Measurements from ENCODE around the gene PDCD1. TPM values are rescaled to one million over a fixed set of nuclear protein-coding genes. Genes with fewer than 3 reads are reported as not detected.

The PDCD1 gene
- total RNA-seq, 1 experiment from 2014 or later = not detected

DNA sequence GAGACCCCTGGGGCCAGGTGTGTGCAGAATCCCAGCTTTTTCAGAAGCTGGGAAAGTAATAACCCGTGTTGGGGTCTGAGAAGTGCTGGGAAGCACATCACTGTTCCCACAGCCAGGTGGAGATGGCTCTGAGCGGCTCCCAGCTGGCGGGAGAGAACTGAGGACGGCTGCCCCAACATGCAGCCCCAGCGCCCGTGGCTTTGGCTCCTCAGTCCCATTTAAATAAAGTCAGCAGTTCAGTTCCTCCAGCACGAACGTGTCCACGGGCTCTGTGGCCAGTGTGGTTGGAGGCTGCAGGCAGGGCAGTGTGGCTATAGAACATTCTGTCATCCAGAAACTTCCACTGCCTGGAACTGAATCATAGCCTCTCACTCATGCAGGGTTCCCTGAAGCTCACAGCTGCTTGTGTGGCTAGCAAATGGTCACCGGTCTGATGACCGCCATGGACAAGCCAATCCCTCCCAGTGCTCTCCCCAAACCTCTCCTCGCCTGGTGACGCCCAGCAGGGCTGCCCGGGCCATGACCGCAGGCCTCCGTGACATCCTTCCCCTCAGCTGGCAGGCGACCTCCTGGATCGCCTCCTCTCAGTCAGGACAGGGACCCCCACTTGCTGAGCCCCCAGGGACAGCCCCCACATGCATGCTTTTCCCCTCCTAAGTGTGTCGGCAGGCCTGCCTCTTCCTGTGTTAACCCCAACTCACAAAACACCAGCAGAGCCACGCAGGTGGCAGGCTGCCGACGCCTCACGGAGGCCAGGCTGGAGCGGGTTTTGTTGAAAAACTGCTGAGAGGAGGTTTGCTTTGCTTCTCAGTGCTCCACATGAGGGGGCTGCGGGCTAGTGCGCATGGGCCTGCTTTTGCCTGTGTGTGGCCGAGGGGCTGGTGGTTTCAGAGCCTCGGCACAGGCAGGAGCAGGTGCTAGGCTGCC lies 12.2 kb upstream of the PDCD1 start:
- H3K4me2 ChIP-seq (ENCODE audit: low read depth, low read length, poor library complexity, severe bottlenecking) = no peak overlapping the region
- H3K27me3 ChIP-seq (ENCODE audit: low read length) = no peaks in the 10 kb centered on the region
- no peaks in the 10 kb centered on the region for H3K4me1 ChIP-seq (ENCODE audit: low read length)
- no peaks in the 10 kb centered on the region for H3K79me2 ChIP-seq (ENCODE audit: low read length)
- H3K36me3 ChIP-seq (ENCODE audit: insufficient read depth, low read length) = no peaks in the 10 kb centered on the region
- H2AFZ ChIP-seq (ENCODE audit: low read length) = no peak overlapping the region
- no peak for DNase-seq
- no peaks in the 10 kb centered on the region for H3K9me2 ChIP-seq (replicated peaks; ENCODE audit: insufficient read depth, low read length)
- no peaks in the 10 kb centered on the region for H4K20me1 ChIP-seq (ENCODE audit: insufficient read depth, low read depth, low read length)
- no peak overlapping the region for H3K27ac ChIP-seq (ENCODE audit: low read length)
- no peaks in the 10 kb centered on the region for H3K9me3 ChIP-seq (ENCODE audit: low read length)
- H3K9ac ChIP-seq (ENCODE audit: low read length) = no peak overlapping the region
- no peak overlapping the region for H3K4me3 ChIP-seq (ENCODE audit: low read length)

DNA sequence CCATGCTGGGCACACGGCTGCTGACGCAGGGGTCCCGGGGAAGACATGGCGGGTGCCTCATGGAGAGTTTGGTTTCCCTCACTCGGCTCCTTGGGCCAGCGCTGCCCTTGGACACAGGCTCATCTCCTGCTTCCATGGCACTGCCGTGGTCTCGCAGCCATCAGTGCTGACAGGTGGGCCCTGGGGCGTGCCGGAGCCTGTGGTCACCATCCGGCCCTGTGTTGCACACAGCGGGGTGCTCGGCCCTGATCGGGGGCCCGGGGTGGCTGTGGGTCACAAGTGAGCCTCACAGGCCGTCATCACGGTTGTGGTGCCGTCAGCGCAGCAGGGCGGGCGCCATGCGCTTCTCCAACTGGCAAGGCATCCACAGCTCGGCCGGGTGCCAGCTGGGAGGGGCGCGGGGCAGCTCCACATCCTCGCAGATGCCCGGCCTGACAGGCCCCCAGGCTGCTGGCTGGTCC lies 11.4 kb upstream of the PDCD1 start:
- H3K9me3 ChIP-seq (ENCODE audit: low read length) = no peaks in the 10 kb centered on the region
- no peaks in the 10 kb centered on the region for H3K4me1 ChIP-seq (ENCODE audit: low read length)

DNA sequence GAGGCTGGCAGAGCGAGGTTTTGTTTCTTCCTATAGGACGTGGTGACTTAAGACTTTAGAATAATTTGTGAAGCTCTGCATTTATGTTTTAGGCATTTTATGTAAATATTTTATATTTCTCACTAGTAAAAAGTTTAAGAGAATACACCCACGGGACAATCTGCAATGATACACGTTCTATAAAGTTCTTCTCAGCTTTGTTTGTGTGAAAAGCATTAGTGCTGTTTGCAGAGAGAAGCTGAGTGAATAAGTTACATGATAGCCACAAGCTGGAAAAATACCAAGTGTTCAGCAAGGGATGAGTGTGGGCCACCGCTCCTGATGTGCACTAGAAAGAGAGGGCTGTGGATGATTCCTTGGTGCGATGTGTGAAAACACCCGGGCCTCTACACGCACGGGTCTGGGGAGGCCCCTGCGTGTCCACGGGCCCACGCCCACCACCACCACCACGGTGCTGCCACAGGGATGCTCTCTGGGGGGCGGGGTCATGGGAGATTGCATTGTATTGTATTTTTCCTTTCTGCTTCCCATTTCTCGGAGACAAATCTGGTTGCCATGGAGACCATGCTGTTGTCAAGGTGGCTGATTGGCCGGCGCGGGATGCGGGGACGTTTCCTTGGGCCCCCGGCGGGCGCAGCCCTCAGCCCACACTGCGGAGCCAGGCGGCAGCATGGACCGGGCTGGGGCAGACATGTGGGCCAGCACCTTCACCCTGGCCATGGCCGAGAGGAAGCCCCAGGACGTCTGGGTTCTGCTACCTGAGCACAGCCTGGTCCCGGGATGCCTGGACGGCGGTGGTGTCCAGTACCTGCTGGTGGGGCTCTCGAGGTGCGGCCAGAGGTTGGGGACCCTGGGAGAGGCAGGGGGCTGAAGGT lies 10.6 kb upstream of the PDCD1 start, which contains the start of gene RTP5:
Gene RTP5 (plus strand): TSS at position 643 of the 875 bp plus-strand sequence. CDS start 28 bp downstream, at position 671.
- H4K20me1 ChIP-seq (ENCODE audit: insufficient read depth, low read depth, low read length) = no peaks in the 10 kb centered on the region
- no peaks in the 10 kb centered on the region for H3K4me1 ChIP-seq (ENCODE audit: low read length)
- no peaks in the 10 kb centered on the region for H3K27me3 ChIP-seq (ENCODE audit: low read length)
- no peak within 1 kb of the TSS for H2AFZ ChIP-seq (ENCODE audit: low read length)
- H3K4me2 ChIP-seq (ENCODE audit: low read depth, low read length, poor library complexity, severe bottlenecking) = no peak within 1 kb of the TSS
- H3K27ac ChIP-seq (ENCODE audit: low read length) = no peak within 1 kb of the TSS
- H3K36me3 ChIP-seq (ENCODE audit: insufficient read depth, low read length) = no peaks in the 10 kb centered on the region
- no peaks in the 10 kb centered on the region for H3K79me2 ChIP-seq (ENCODE audit: low read length)
- DNase-seq = no peak
- peaks cover 4% of the 10 kb centered on the region; the same call in 1 of the 2 replicates for H3K9me3 ChIP-seq (ENCODE audit: low read length)
- H3K9ac ChIP-seq (ENCODE audit: low read length) = no peak within 1 kb of the TSS
- H3K9me2 ChIP-seq (replicated peaks; ENCODE audit: insufficient read depth, low read length) = no peaks in the 10 kb centered on the region
- H3K4me3 ChIP-seq (ENCODE audit: low read length) = no peak within 1 kb of the TSS

More for the DNA sequence above, 11.4 kb upstream of the PDCD1 start:
- Histone ChIP-seq H2AFZ (ENCODE audit: low read length) (no peak overlapping the region), H3K4me2 (ENCODE audit: low read depth, low read length, poor library complexity, severe bottlenecking) (no peak overlapping the region), H3K79me2 (ENCODE audit: low read length) (no peaks in the 10 kb centered on the region), H3K4me3 (ENCODE audit: low read length) (no peak overlapping the region), H3K9ac (ENCODE audit: low read length) (no peak overlapping the region), H4K20me1 (ENCODE audit: insufficient read depth, low read depth, low read length) (no peaks in the 10 kb centered on the region), H3K27me3 (ENCODE audit: low read length) (no peaks in the 10 kb centered on the region), H3K27ac (ENCODE audit: low read length) (no peak overlapping the region), H3K36me3 (ENCODE audit: insufficient read depth, low read length) (no peaks in the 10 kb centered on the region), H3K9me2 (replicated peaks; ENCODE audit: insufficient read depth, low read length) (no peaks in the 10 kb centered on the region)
- DNase-seq = no peak

DNA sequence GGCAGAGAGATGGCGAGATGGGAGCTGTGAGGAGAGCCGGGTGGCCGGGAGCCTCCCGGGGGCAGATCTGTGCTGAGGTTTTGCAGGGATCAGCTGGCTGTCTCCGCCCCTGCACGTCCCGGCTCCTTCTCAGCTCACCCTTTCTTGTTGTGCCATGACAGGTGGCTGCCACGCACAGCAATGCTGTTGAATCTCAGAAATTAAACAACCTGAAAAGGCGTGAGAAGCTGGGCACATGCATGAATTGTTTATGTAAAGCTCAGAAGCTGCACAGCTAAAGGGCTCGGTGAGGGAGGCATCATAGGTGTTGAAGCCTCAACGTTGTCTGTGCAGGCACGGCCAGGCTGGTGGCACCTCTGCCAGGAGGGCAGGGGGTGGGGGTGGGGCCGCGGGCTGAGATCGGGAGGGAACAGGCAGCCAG lies 10.0 kb upstream of the PDCD1 start:
- H3K4me3 ChIP-seq (ENCODE audit: low read length) = no peak overlapping the region
- no peaks in the 10 kb centered on the region for H3K4me1 ChIP-seq (ENCODE audit: low read length)
- no peak overlapping the region for H3K9ac ChIP-seq (ENCODE audit: low read length)
- H3K9me3 ChIP-seq (ENCODE audit: low read length) = peaks cover 6% of the 10 kb centered on the region; the same call in 1 of the 2 replicates
- no peak overlapping the region for H3K27ac ChIP-seq (ENCODE audit: low read length)
- no peak for DNase-seq
- no peaks in the 10 kb centered on the region for H3K79me2 ChIP-seq (ENCODE audit: low read length)
- H3K27me3 ChIP-seq (ENCODE audit: low read length) = no peaks in the 10 kb centered on the region
- no peak overlapping the region for H3K4me2 ChIP-seq (ENCODE audit: low read depth, low read length, poor library complexity, severe bottlenecking)
- no peaks in the 10 kb centered on the region for H3K36me3 ChIP-seq (ENCODE audit: insufficient read depth, low read length)
- H4K20me1 ChIP-seq (ENCODE audit: insufficient read depth, low read depth, low read length) = no peaks in the 10 kb centered on the region
- no peaks in the 10 kb centered on the region for H3K9me2 ChIP-seq (replicated peaks; ENCODE audit: insufficient read depth, low read length)
- no peak overlapping the region for H2AFZ ChIP-seq (ENCODE audit: low read length)

DNA sequence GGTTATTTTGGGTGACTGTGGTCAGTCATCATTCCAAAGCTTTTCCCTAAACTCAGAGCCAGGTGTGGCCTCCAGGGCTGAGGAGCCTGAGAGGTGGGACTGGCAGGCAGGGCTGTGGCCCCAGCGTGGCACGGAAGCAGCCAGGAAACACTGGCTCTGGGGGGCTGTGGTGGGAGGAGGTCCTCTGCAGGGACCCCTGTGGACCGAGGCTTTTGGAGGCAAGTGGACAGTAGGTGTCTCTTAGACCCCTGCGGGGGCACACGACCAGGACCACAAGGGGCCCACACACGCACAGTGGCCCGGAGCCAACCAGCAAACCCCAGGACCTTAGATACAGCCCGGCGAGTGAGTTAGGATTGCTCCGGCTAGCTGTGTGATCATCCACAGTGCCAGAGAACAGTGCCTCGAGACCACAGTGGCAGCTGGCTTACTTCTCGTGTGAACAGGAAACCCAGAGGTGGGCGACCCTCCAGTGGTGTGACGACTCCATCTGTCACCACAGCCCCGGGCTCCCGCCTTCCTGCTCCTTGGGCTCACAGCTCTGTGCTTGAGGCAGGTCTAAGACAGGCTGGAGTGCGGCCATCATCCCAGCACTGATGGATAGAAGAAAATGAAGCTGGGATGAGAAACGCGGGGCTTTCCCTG lies 9.2 kb upstream of the PDCD1 start:
- Histone ChIP-seq H3K27ac (ENCODE audit: low read length) (no peak overlapping the region), H3K4me1 (ENCODE audit: low read length) (no peaks in the 10 kb centered on the region), H3K4me3 (ENCODE audit: low read length) (no peak overlapping the region)

DNA sequence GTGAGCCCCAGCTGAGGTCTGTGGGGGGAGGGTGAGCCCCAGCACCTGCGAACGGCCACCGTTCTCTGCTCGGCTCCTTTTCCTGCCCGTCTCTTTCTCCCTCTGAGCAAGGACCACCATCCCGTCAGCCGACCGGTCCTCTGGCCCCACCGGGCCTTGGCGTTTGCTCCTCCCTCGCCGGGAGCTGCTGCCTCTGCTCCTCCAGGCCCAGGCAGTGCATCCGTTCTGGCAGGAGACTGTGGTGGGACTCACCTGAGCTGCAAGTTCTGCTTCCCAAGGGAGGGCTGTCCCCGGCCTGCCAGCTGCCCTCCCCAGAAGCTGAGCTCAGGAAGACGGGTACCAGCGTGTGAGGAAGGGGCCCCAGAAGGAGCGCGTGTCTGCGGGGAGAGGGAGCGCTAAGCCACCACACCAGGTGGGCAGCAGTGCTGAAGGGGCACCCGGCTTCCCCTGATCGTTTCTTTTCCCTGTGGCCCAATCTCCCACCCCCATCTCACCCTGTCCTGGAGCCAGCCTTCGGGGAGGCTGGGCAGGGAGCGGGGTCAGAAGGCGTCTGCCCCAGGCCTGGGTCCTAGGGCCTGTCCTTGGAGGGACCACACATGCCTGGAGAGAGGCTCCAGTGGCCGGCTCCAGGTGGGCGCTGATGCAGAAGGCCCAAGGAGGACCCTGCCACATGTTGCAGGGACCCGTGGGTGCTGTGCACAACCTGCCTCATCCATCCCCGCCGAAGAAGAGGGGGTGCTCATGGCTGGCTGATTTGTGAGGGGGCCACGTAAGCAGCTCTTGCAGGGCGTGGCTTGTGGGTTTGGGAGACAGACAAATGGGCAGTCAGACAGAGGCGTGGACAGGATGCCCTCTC lies 8.3 kb upstream of the PDCD1 start:
- Histone ChIP-seq H3K9ac (ENCODE audit: low read length) (no peak overlapping the region), H2AFZ (ENCODE audit: low read length) (no peak overlapping the region), H3K9me2 (replicated peaks; ENCODE audit: insufficient read depth, low read length) (no peaks in the 10 kb centered on the region), H3K4me2 (ENCODE audit: low read depth, low read length, poor library complexity, severe bottlenecking) (no peak overlapping the region), H3K27ac (ENCODE audit: low read length) (no peak overlapping the region), H3K27me3 (ENCODE audit: low read length) (no peaks in the 10 kb centered on the region), H3K4me1 (ENCODE audit: low read length) (no peaks in the 10 kb centered on the region), H3K79me2 (ENCODE audit: low read length) (no peaks in the 10 kb centered on the region), H3K9me3 (ENCODE audit: low read length) (peaks cover 6% of the 10 kb centered on the region; the same call in 1 of the 2 replicates), H3K4me3 (ENCODE audit: low read length) (no peak overlapping the region), H3K36me3 (ENCODE audit: insufficient read depth, low read length) (no peaks in the 10 kb centered on the region), H4K20me1 (ENCODE audit: insufficient read depth, low read depth, low read length) (no peaks in the 10 kb centered on the region)
- DNase-seq = no peak

More for the DNA sequence above, 9.2 kb upstream of the PDCD1 start:
- Histone ChIP-seq H3K79me2 (ENCODE audit: low read length) (no peaks in the 10 kb centered on the region), H3K9me3 (ENCODE audit: low read length) (peaks cover 6% of the 10 kb centered on the region; the same call in 1 of the 2 replicates), H3K9me2 (replicated peaks; ENCODE audit: insufficient read depth, low read length) (no peaks in the 10 kb centered on the region), H3K27me3 (ENCODE audit: low read length) (no peaks in the 10 kb centered on the region), H3K9ac (ENCODE audit: low read length) (no peak overlapping the region), H3K4me2 (ENCODE audit: low read depth, low read length, poor library complexity, severe bottlenecking) (no peak overlapping the region), H2AFZ (ENCODE audit: low read length) (no peak overlapping the region), H4K20me1 (ENCODE audit: insufficient read depth, low read depth, low read length) (no peaks in the 10 kb centered on the region), H3K36me3 (ENCODE audit: insufficient read depth, low read length) (no peaks in the 10 kb centered on the region)
- DNase-seq = no peak

DNA sequence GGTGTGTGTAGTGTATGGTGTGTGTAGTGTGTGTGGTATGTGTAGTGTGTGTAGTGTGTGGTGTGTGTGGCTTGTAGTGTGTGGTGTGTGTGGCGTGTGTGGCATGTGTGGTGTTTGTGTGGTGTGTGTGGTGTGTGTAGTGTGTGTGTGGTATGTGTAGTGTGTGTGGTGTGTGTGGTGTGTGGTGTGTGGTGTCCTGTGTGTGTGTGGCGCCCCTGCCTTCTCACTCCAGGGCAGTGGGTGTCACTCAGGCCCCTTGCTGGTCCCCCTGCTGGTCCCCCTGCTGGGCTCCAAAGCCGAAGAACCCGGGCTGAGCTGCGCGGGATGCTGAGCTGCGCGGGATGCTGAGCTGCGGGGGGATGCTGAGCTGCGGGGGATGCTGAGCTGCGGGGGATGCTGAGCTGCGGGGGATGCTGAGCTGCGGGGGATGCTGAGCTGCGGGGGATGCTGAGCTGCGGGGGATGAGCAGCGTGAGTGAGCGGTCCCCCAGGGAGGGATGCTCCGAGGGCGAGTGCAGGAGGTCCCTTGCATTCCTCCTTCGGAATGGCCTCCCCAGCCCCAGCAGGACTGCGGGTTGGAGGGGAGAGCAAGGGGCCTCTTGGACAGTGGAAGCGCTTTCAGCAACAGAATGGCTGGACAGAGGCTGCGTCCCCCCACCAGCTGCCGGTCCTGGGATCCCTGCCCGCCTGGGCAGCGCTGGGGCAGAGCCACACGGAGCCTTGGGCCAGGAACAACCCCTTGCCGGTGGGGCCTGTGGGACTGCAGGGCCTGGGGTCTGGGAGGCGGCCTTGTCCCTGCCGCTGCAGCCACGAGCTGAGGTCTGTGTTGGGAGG lies 7.5 kb upstream of the PDCD1 start:
- Histone ChIP-seq H3K9ac (ENCODE audit: low read length) (no peak overlapping the region), H4K20me1 (ENCODE audit: insufficient read depth, low read depth, low read length) (no peaks in the 10 kb centered on the region), H3K36me3 (ENCODE audit: insufficient read depth, low read length) (no peaks in the 10 kb centered on the region), H3K9me2 (replicated peaks; ENCODE audit: insufficient read depth, low read length) (no peaks in the 10 kb centered on the region), H3K9me3 (ENCODE audit: low read length) (peaks cover 6% of the 10 kb centered on the region; the same call in 1 of the 2 replicates), H3K27me3 (ENCODE audit: low read length) (no peaks in the 10 kb centered on the region), H2AFZ (ENCODE audit: low read length) (no peak overlapping the region), H3K4me1 (ENCODE audit: low read length) (no peaks in the 10 kb centered on the region), H3K27ac (ENCODE audit: low read length) (no peak overlapping the region), H3K4me3 (ENCODE audit: low read length) (no peak overlapping the region), H3K4me2 (ENCODE audit: low read depth, low read length, poor library complexity, severe bottlenecking) (no peak overlapping the region), H3K79me2 (ENCODE audit: low read length) (no peaks in the 10 kb centered on the region)
- no peak for DNase-seq
